Activated naive CD8-positive, alpha-beta T cell (primary cell): ENCODE data around the gene ALS2CL.

Experiments used
- H3K27ac Mint-ChIP-seq: one replicate; pipeline ENCODE4 v1.8.0; 2021; ENCODE audit warnings: mixed read lengths
- H3K27me3 Mint-ChIP-seq: one replicate; pipeline ENCODE4 v1.8.0; 2021; ENCODE audit warnings: mixed read lengths
- H3K36me3 Mint-ChIP-seq: one replicate; pipeline ENCODE4 v1.8.0; 2021; ENCODE audit warnings: mixed read lengths
- H3K4me1 Mint-ChIP-seq: one replicate; pipeline ENCODE4 v1.8.0; 2021; ENCODE audit warnings: low read depth, mixed read lengths
- H3K4me3 Mint-ChIP-seq: one replicate; pipeline ENCODE4 v1.8.0; 2021; ENCODE audit warnings: mild to moderate bottlenecking, mixed read lengths
- H3K9me3 Mint-ChIP-seq: one replicate; pipeline ENCODE4 v1.8.0; 2021; ENCODE audit warnings: low read depth, mixed read lengths

The ALS2CL gene

DNA sequence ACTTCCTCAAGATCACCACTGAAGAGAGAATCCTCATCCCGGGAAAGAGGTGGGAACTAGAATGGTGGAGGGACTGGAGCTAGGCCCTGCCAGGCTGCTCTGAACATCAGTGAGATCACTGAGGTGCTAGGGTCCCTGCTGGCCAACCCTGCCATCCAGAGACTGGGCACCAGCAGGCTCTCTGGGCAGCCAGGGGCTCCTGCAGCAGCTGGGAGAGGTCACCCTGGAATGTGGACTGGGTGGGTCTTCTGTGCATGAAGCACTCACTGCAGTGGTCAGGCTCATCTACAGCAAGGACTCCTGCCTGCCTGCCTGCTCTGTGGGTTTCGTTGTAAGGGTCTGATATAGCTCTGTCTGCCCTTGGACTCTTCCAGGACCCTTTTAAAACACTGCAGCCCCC, 24.9 kb downstream of the ALS2CL start:
- Mint-ChIP-seq H3K9me3 (no peaks in the 10 kb centered on the region), H3K27ac (no peak overlapping the region), H3K27me3 (no peaks in the 10 kb centered on the region), H3K36me3 (no peaks in the 10 kb centered on the region), H3K4me3 (no peak overlapping the region), H3K4me1 (no peaks in the 10 kb centered on the region)

DNA sequence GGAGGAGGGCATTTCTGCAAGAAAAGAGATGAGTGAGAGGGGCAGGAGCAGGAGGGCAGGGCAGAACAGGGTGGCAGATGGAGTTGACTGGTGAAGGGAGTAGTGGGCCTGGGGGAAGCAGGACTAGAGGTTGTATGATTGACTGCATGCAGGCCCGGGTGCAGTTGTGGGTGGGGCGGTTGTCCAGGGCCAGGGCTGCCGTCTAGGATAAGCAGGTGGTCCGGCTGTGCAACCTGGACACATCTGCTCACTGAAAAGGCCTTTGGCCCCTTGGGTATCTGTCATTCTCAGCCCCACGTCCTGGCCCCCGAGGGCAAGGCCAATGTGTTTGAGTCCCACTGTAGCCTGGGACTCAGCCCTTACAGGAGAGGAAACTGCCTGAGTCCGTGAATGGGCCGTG, 25.4 kb downstream of the ALS2CL start:
- Mint-ChIP-seq H3K27ac (no peak overlapping the region), H3K27me3 (no peaks in the 10 kb centered on the region), H3K4me3 (no peak overlapping the region), H3K36me3 (no peaks in the 10 kb centered on the region), H3K9me3 (no peaks in the 10 kb centered on the region), H3K4me1 (no peaks in the 10 kb centered on the region)

DNA sequence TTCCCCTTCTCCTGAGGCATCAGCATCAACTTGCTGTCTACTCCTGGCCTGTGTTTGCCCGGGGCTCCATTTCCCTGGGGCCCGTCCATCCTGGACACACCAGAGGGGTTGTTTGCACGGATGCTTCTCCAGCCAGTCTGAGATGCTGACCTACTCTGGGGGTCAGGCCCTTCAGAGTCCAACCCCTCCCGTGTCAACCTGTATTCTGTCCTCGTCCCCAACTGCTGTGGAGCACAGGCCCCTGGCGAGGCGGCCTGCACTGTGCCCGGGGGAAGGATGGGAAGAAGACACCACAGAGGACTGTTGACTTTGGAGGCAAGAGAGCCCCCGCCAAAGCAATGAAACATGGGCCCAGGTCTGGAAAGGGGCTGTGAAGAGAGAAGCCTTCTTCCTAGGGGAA, 25.8 kb downstream of the ALS2CL start:
- H3K27ac Mint-ChIP-seq: no peak overlapping the region
- H3K36me3 Mint-ChIP-seq: no peaks in the 10 kb centered on the region
- H3K4me3 Mint-ChIP-seq: no peak overlapping the region
- no peaks in the 10 kb centered on the region for H3K4me1 Mint-ChIP-seq
- H3K27me3 Mint-ChIP-seq: no peaks in the 10 kb centered on the region
- no peaks in the 10 kb centered on the region for H3K9me3 Mint-ChIP-seq

DNA sequence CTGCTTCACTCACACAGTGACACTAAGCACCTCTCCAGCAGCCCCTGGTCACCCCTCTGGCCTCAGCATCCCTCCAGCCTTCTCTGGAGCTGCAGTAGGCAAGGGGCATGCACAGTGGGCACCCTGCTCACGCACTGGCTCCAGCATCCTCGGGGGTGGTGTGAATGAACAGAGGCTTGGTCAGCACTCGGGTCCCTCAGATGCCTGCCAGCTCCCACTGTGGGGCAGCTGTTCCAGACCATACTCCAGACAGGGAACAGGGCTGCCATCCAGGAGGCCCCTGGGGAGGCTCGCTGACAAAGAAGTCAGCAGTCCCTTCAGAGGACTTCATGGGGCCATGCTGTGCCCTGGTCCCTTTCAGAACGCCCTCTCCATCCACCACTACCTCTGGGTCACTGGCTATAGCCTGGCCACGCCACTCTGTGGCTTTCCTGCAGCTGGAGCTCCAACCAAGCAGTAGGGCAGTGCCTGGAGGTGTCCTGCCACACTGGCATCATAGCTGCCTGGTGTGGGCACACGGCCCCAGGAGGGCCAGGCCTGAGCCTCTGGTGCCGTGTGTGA, 26.3 kb downstream of the ALS2CL start:
- no peaks in the 10 kb centered on the region for H3K4me1 Mint-ChIP-seq

DNA sequence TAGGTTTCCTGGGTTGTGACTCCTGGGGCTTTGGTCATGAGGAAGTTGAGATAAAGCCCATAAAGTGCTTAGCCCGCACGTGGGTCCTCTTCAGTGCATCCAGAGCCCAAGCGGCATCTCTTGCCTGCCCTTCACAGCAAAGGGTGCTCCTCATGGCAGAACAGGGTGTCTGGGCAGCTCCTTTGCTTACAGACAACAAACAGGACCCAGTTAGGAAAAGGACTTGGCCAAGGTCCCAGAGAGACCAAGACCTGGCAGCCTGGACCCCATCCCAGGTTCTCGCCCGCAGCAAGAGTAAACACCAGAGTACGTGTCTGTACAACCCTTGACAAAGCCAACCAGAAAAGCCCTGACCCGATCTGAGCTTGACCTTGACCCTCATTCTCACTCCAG, 27.0 kb downstream of the ALS2CL start:
- H3K36me3 Mint-ChIP-seq: no peaks in the 10 kb centered on the region
- no peak overlapping the region for H3K27ac Mint-ChIP-seq
- H3K4me1 Mint-ChIP-seq: no peaks in the 10 kb centered on the region
- H3K27me3 Mint-ChIP-seq: no peaks in the 10 kb centered on the region
- H3K9me3 Mint-ChIP-seq: no peaks in the 10 kb centered on the region
- no peak overlapping the region for H3K4me3 Mint-ChIP-seq

More for the DNA sequence above, 26.3 kb downstream of the ALS2CL start:
- Mint-ChIP-seq H3K9me3 (no peaks in the 10 kb centered on the region), H3K27me3 (no peaks in the 10 kb centered on the region), H3K27ac (no peak overlapping the region), H3K4me3 (no peak overlapping the region), H3K36me3 (no peaks in the 10 kb centered on the region)

DNA sequence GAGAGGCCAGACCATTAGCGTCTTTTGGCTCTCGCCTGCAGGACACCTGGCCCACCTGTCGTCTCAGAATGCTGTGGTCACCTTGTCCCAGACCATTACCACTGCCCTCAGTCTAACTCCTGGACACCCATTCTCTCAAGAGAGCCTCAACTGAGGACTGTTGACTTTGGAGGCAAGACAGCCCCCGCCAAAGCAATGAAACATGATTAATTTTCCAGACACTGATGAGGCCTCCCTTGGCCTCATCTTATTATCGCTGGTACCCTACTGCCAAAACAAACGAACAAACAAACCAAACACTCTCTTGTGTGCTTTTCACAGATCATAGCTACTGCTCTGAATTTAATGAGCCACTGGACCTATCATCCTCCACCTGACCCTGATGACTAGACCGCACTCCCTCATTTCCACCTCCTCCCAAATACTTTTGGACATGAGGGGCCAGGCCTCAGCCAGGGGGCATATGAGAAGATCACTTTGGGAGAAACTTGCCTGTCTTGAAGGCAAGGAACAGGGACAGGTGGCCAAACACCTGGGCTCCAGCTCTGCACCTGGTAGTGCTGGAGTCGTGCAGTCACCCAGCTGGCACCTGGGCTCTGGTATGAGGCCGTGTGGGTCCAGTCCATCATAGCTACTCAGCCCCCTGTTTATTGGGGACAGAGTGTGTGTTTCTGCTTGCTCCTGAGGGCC, 27.6 kb downstream of the ALS2CL start:
- no peak overlapping the region for H3K27ac Mint-ChIP-seq

DNA sequence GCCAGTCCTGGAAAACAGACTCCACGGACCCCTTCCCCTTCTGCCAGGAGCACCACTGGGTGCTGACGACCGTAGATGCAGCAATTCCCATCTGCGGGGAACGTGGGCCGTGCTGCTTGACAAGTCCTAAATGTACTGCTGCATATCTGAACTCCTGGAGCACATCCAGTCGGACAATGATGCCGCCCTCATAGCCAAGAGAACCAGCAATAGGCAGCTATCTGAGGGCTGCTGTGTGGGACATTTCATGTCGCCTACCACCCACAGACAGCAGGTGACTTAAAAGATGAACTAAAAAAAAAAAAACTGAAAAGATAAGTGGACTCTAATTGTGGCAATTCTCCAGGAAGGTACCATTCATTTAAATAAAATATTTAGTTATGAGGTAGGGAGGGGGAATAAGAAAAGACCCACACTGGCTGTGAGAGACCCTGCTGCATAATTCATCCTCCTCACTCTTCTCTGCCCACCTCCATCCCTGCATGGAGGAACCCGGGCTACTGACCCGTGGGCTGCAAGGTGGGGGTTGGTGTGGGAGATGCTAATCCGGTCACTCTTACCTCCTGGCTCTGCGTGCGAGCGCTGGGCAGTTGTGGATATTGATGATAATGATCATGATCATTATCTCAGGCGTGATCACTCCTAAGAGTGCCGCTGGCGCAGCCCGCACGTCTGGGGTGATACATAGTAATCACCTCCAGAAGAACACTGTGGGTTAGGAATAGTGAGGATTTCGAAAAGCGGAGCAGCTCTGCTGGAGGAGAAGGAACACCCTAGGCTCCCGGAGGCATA, 28.3 kb downstream of the ALS2CL start:
- H3K36me3 Mint-ChIP-seq: no peaks in the 10 kb centered on the region
- no peaks in the 10 kb centered on the region for H3K27me3 Mint-ChIP-seq
- H3K4me1 Mint-ChIP-seq: no peaks in the 10 kb centered on the region
- no peaks in the 10 kb centered on the region for H3K9me3 Mint-ChIP-seq
- H3K27ac Mint-ChIP-seq: no peak overlapping the region
- H3K4me3 Mint-ChIP-seq: no peak overlapping the region

More for the DNA sequence above, 27.6 kb downstream of the ALS2CL start:
- no peaks in the 10 kb centered on the region for H3K36me3 Mint-ChIP-seq
- H3K9me3 Mint-ChIP-seq: no peaks in the 10 kb centered on the region
- H3K27me3 Mint-ChIP-seq: no peaks in the 10 kb centered on the region
- no peak overlapping the region for H3K4me3 Mint-ChIP-seq
- H3K4me1 Mint-ChIP-seq: no peaks in the 10 kb centered on the region

DNA sequence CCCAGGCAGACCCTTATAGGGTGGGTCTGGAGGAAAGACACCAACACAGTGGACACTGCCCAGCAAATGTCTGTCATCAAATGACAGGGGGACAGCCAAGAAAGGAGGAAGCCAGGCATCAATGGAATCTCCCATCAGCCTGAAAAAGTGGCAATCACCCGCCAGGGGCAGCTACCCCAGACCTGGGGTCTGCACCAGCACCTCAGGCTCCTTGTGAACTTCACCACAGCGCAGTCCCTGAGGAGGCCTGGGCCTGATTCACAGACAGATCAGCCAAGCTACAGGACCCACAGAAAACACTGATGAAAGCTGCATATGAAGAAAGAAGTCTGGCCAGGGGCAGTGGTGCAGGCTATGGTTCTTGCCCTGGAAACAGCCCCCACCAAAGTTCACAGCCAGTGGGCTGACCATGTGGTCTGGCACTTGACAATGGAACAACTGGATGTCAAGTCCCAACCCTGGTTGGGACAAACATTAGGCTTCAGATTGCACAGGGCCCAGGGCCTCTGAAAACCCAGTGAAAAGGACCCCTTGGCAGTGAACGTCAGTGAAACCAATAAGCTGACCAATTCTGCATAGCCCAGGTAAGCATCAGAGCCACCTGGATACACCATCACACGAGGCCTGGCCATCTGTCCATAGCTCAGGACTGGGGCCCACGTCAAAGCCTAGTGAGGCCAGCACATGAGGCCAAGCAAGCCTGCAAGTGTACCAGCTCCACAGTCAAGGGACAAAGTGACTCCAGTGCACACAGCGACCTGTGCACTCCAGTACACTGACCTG, 29.1 kb downstream of the ALS2CL start:
- Mint-ChIP-seq H3K36me3 (no peaks in the 10 kb centered on the region), H3K9me3 (no peaks in the 10 kb centered on the region), H3K27ac (no peak overlapping the region), H3K4me1 (no peaks in the 10 kb centered on the region), H3K27me3 (no peaks in the 10 kb centered on the region), H3K4me3 (no peak overlapping the region)

DNA sequence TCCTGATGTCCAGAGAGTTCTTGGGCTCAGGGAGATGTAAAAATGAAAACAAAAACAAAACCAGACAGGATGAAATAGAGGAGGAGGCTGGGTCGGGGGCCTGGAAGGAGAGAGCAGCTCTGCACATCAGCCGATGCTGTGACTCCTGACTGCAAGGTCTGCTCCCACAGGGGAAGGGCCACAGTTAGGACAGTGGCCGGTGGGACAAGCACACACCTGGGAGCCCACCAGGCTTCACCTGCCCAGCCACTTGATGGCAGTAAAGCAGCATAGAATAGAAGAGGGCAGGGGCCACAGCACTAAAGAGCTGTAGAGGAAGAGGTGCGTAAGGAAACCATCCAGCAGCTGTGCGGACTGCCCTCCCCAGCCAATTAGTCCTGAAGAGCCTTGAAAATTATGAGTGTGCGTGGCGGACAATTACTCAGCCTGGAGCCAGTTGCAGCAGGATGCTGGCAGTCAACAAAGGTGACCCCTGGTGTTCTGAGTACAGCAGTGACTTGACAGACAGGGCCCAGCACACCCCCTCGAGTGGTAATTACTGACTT, 29.8 kb downstream of the ALS2CL start:
- Mint-ChIP-seq H3K4me3 (no peak overlapping the region), H3K27me3 (no peaks in the 10 kb centered on the region), H3K9me3 (no peaks in the 10 kb centered on the region), H3K4me1 (no peaks in the 10 kb centered on the region), H3K27ac (no peak overlapping the region), H3K36me3 (no peaks in the 10 kb centered on the region)

DNA sequence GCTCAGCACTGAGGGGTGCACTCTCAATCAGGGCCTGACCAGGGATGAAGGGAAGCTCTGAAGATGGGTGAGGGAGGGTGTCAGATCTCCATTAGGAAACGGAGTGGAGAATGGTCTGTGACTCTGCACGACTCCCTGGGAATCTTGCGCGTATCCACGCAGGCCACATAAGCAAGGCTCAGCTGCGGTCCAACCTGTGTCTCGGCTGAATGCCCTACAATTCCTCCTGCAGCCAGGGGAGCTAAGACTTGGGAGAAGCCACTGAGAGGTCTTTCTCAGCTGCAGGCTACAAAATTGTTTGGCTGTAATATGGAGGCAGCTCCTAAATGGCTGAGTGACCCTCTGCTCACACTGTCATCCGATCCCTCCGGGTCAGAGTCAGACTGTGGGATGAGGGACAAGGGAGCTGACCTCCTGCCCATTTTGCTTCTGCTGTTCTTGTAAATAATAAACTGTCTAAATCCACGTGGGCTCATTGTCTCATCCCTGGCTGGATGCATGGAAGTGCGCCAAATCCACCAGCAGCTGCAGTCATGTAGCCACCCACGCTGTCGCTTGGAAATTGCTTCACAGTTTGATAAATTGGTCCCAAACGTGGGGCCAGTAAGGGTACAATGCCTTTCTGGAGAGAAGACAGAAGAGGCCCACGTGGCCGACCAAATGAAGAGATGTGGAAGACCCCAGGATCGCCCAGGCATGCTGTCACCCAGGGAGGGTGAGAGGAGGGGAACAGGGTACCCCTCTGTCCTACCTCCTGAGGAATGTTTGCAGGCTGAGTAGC, 30.5 kb downstream of the ALS2CL start:
- no peak overlapping the region for H3K27ac Mint-ChIP-seq
- no peak overlapping the region for H3K4me3 Mint-ChIP-seq
- no peaks in the 10 kb centered on the region for H3K9me3 Mint-ChIP-seq
- H3K36me3 Mint-ChIP-seq: no peaks in the 10 kb centered on the region
- no peaks in the 10 kb centered on the region for H3K27me3 Mint-ChIP-seq
- no peaks in the 10 kb centered on the region for H3K4me1 Mint-ChIP-seq

DNA sequence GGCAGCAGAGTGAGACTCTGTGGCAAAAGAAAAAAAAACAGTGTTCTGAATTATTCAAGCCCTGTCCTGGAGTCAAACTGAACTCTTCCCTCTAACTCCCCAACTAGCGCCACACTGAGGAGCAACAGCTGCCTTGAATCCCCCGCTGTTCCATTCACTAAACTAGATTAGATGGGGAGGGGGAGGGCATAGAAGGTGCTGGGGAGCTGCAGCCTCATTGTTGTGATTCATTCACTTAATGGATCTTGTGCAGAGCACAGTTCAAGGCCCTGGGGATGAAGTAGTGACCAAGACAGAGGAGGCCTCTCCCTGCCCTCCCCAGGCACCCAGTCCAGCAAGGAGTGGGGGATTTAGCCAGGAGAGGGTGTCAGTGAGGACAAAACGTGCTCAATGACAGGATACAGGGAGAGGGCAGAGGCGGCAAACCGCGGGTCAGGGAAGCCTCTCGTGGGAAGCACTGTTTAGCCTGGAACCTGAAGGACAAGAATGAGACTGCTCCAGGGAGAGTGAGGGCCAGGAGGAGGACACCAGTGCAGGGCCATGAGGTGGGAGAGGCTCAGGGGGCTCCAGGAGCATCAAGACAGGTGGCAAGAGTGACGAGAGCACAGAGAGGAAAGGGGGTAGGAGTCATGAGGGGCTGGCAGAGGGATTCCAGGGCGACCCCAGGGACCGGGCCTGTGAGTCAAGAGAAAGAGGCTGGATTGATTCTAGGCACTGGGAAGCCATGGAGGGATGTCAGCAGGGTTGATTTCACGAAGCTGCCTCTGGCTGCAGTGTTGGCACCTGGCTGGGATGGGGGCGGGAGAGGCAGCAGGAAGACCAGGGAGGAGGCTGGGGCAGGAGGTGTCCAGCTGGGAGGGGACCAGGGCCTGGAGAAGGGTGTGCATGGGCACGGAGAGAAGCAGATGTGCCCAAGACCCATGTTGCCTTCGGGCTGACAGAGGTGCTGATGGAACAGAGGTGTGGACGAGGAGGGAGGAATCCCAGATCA, 31.4 kb downstream of the ALS2CL start:
- H3K9me3 Mint-ChIP-seq: no peaks in the 10 kb centered on the region
- H3K4me3 Mint-ChIP-seq: no peak overlapping the region
- H3K27me3 Mint-ChIP-seq: no peaks in the 10 kb centered on the region
- no peaks in the 10 kb centered on the region for H3K36me3 Mint-ChIP-seq
- H3K27ac Mint-ChIP-seq: no peak overlapping the region
- no peaks in the 10 kb centered on the region for H3K4me1 Mint-ChIP-seq

DNA sequence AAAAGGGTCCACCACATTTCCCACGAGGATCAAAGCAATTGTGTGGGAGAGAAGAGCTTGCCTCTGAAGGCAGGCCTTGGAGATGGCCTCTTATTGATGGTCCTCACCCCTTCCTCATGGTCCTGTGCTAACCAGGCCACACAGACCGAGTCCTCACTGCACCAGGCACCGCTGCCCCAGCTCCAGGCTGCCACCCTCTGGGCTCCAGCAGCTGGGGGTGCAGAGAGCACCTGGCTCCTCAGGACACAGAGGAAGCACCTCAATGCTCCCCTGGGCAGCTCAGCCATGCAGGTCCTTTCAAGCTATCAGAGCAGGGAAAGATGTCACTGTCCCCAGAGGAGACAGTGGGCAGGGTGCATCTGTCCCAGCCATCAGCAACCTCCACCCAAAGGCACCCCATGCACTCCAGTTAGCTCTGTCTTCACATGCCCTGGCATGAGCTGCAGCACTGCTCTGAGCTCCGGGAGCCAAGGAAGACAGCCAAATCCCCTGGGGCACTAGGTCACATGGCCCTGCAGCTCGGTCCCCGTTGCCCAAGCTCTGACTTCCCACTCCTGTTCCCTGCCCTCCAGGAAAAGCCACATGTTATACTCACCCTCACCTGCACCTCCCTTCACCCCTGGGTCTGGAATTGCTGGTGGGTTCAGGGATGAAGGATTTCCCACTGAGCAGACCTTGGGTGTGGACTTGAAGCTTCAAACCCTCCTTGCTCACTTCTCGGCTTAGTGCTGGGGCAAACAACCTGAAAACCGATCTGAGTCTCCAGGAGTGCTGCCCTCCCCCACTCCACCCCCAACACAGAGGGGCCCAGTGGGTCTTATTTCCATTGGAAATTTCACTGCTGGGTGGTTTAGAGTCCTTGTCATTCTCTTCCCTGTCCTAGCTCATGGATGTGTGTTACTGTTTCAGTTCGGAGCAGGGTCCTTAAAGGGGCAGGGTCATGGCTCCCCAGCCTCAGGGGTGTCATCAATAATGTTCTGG, 32.6 kb downstream of the ALS2CL start:
- Mint-ChIP-seq H3K36me3 (no peaks in the 10 kb centered on the region), H3K9me3 (no peaks in the 10 kb centered on the region), H3K4me3 (no peak overlapping the region), H3K27me3 (no peaks in the 10 kb centered on the region), H3K4me1 (no peaks in the 10 kb centered on the region), H3K27ac (no peak overlapping the region)
